Pons (tissue), 1 donor: ENCODE results near the gene EMID1.

ENCODE experiments used
- DNase-seq: peaks from one replicate; pipeline ENCODE4 v3.0.0-alpha.2; 2016; ENCODE audit warnings: low spot score

The EMID1 gene

GRCh38 chr22:29260601-29261315 is 55.1 kb downstream of the EMID1 start:
- no peak for DNase-seq

- no peak for DNase-seq
Observed at GRCh38 chr22:29263791-29264276, 58.1 kb downstream of the EMID1 start.

- no peak for DNase-seq
Observed at GRCh38 chr22:29265305-29265704, 59.6 kb downstream of the EMID1 start.

GRCh38 chr22:29265929-29266328 is 60.2 kb downstream of the EMID1 start:
- DNase-seq = no peak

DNA sequence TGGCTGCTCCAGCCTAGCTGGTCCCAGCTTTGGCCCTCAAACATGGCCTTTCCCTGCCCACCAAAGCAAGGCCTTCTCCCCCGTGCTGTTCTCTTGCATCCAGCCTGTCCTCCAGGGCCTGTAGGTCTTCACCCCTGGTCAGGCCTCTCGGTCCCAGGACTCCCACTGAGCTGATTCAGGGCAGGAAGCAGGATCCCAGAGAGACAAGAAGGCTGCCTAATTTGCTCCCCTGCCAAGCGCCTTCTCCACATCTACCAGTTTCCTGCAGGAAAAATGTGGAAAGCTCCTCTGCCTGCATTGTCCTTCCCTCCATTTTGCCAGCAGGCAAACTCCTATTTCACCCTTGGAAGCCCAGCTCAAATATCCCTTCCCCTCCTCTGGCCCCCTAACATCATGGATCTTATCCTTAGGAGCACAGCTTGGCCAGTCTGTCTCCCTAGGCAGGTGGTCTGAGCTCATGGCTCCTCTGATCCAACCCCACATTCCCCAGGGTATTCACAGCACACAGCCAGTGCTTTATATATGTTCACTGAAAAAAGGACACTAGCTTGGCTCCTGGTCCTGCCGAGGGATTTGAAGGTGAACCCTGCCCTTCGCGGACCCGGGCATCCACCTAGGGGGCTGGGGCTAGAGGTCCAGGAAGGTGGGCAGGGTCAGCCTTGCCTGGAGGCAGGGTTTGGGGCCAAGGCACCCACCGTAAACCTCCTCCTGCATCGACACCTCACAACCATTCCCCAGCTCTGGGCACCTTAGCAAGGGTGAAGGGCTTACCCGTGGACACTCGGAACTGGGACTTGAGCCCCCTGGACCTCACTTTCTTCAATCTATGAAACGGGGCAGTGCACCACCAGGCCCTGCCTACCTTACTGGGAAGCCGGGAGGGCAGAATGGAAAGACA is 61.1 kb downstream of the EMID1 start:
- no peak for DNase-seq

GRCh38 chr22:29267462-29267857 is 61.8 kb downstream of the EMID1 start:
- no peak for DNase-seq

GRCh38 chr22:29267858-29268510 is 62.3 kb downstream of the EMID1 start, which contains the start of the genes EWSR1 and RHBDD3:
Gene EWSR1 (plus strand): TSS chr22:29268268. CDS start chr22:29268337, 69 bp downstream.
Gene RHBDD3 (minus strand): TSS chr22:29267981. CDS start chr22:29265626, 2,355 bp downstream.
- DNase-seq = peak; percentile 95

- DNase-seq = peak; percentile 69
Observed at GRCh38 chr22:29268511-29269229, 63.0 kb downstream of the EMID1 start.

DNA sequence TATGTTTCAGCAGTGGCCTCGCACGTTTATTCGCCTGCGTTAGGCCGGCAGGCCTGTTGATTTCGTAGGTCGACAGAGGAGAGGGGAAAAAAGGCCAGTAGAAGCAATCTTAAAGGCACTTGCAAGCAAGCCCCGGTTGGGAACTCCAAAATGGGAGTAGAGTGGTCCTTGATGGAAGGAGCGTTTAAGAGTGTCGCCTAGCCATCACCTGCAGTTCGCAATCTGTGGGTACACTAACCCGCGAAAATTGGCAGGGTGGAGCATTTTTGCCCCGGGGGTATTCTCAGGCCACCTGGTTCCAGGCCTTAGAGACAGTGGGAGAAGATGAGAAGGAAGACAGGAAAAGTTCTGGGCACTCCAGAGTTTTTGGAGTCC is 63.5 kb downstream of the EMID1 start:
- DNase-seq = peak; percentile 25

GRCh38 chr22:29269731-29270474 is 64.2 kb downstream of the EMID1 start:
- peak; percentile 35 for DNase-seq

DNA sequence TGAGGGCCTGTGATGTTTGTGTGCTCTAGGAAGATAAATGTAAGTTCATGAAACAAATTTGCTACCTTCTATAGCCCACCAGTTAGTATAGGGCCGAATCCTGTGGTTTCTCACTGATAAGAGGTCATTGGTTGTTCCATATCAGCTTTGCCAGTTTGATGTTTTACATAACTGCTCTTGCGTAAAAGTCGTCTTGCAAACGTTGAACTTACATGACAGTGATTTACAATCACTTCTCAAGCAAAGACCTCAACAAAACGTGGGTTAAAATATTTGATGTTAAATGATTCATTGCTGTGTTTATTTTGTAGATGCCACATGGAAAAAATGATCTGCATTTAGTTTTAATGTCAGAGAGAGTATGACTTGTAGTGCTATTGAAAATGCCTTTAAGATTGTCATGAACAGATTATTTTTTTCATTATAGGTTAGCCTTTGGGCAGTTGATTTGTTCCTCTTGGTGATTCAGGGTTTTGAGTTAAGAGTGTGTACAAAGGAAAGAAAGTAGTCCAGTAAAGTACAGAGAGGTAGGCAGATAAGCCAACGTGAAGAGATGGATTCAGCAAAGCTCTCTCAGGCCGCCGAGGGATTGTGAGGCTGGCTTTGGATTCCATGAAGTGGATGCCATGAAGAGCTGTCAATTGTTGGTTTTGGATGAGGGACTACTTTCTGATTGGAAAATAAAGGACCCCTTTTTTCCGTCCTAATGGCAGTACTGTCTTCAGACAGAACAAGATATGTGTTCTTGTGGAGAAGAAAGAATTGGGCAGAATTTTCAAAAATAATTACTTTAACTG is 65.0 kb downstream of the EMID1 start:
- peak; percentile 37 for DNase-seq

GRCh38 chr22:29272624-29273023 is 66.9 kb downstream of the EMID1 start:
- no peak for DNase-seq

DNA sequence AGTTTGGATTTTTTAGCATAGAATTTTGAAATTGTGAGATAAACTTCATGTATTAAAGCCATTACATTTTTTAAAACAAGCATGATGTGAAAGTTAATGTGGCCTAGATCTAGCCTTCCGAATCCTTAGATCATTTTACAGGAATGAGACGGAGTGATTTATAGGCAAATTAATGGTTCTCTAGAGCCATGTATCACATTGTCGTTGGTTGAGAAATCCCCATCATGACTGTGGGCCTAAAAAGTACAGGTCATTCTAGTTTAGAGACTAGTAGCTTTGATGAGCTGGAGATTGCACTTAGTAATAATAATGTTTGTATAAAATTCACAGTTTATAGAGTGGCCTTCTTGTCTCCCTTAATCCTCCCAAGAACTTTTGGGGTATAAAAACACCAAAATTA is 69.5 kb downstream of the EMID1 start:
- DNase-seq = no peak

DNA sequence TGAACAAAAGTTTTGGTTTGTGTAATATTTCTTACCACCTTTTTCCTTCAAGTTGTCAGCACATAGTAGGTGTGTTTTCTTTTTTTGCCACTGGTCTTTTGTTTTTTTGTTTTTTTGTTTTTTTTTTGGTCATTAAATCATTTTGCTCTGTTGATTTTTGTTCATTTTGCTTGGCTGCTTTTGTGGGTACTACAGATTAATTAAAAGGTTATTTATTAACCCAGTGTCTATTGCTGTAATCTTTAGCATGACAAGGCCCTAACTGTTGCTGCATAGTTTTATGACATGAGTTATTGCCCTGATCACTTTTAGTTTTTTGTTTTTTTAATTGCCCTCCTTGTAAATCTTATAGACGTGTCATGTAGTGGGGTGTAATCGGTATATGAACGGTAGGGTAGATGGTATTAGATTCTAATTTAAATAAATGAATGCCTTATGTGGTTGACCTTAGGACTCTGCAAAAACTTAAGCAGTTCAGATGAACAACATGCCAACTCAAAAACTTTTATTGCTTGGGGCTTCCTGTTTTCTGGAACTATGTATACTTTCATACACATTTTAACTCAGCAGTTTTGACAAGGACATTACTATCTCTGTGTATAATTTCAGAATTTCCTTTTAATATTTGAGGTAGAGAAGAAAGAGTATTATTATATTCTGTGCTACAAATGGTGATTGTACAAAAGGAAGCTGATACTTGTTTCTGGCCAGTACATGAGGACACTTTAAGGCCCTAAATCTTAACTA is 70.3 kb downstream of the EMID1 start:
- no peak for DNase-seq

GRCh38 chr22:29277927-29278326 is 72.2 kb downstream of the EMID1 start:
- no peak for DNase-seq

DNA sequence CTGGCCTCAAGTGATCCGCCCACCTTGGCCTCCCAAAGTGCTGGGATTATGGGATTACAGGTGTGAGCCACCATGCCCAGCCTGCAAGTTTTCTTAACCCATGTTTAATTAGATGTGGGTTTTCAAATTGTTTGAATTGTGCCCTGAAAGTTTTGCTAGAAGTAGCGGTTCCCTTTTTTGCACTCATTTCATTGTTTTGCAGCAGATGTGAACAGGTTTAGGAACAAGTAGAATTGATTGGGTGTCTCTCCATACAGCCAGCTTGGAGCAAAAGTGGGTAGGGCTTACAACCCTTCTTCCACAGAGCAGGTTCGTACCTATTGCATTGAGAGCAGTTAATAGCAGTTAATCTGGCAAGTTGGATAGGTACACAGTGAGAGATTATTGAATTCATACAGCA is 78.5 kb downstream of the EMID1 start:
- no peak for DNase-seq

GRCh38 chr22:29288837-29289236 is 83.1 kb downstream of the EMID1 start:
- DNase-seq = no peak

- DNase-seq = no peak
Observed at GRCh38 chr22:29290061-29290460, 84.4 kb downstream of the EMID1 start.

- peak; percentile 72 for DNase-seq
Observed at GRCh38 chr22:29291215-29291614, 85.5 kb downstream of the EMID1 start.
